ENCODE results near the gene ERP44.

ERP44 gene

GRCh38 chr9:99998866-99999265 is 99.9 kb downstream of the ERP44 start:
- TF ChIP-seq FOXP2 (optimal IDR thresholded peaks at IDR 0.05; ENCODE audit: borderline replicate concordance, extremely low read depth, extremely low read length, insufficient read depth), result no peak
- no peak for TF ChIP-seq REST (IDR thresholded peaks at IDR 0.05; ENCODE audit: insufficient read depth in 1 of 2, low read depth in 2 of 2, low read length in 2 of 2)
- no peak for TF ChIP-seq SIN3A (IDR thresholded peaks at IDR 0.05; ENCODE audit: borderline replicate concordance, insufficient read depth, low read length)
- no peak for TF ChIP-seq TAF1 (IDR thresholded peaks at IDR 0.05; ENCODE audit: borderline replicate concordance, insufficient read depth, low read length)
- no peak for TF ChIP-seq POLR2AphosphoS5 (IDR thresholded peaks at IDR 0.05; ENCODE audit: low read depth, low read length)

- TF ChIP-seq POLR2AphosphoS5 (IDR thresholded peaks at IDR 0.05; ENCODE audit: low read depth, low read length) (no peak), TAF1 (IDR thresholded peaks at IDR 0.05; ENCODE audit: borderline replicate concordance, insufficient read depth, low read length) (no peak), SIN3A (IDR thresholded peaks at IDR 0.05; ENCODE audit: borderline replicate concordance, insufficient read depth, low read length) (no peak), FOXP2 (optimal IDR thresholded peaks at IDR 0.05; ENCODE audit: borderline replicate concordance, extremely low read depth, extremely low read length, insufficient read depth) (no peak), REST (IDR thresholded peaks at IDR 0.05; ENCODE audit: insufficient read depth in 1 of 2, low read depth in 2 of 2, low read length in 2 of 2) (no peak)
Observed at GRCh38 chr9:99998266-99998665, 100.5 kb downstream of the ERP44 start.

DNA sequence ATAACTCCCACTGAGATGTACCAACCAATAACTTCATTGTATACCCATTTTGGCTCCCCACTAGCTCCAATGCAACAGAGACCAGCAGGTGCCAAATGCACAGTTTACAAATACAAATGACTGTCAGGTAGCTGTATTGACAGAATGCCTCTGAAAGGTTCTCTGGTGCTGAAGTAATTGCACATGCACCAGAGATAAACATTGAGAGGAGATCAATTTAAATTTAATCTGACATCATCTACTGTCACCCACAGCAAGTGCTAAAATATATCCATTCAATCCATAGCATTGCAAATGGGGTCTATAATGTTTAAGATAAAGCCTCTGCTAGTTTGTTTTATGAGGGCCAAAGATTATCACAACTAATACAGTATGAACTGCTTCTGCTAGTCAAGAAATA is 112.2 kb downstream of the ERP44 start:
- TF ChIP-seq POLR2AphosphoS5 (IDR thresholded peaks at IDR 0.05; ENCODE audit: low read depth, low read length) (no peak), SIN3A (IDR thresholded peaks at IDR 0.05; ENCODE audit: borderline replicate concordance, insufficient read depth, low read length) (no peak), FOXP2 (optimal IDR thresholded peaks at IDR 0.05; ENCODE audit: borderline replicate concordance, extremely low read depth, extremely low read length, insufficient read depth) (no peak), TAF1 (IDR thresholded peaks at IDR 0.05; ENCODE audit: borderline replicate concordance, insufficient read depth, low read length) (no peak), REST (IDR thresholded peaks at IDR 0.05; ENCODE audit: insufficient read depth in 1 of 2, low read depth in 2 of 2, low read length in 2 of 2) (no peak)

DNA sequence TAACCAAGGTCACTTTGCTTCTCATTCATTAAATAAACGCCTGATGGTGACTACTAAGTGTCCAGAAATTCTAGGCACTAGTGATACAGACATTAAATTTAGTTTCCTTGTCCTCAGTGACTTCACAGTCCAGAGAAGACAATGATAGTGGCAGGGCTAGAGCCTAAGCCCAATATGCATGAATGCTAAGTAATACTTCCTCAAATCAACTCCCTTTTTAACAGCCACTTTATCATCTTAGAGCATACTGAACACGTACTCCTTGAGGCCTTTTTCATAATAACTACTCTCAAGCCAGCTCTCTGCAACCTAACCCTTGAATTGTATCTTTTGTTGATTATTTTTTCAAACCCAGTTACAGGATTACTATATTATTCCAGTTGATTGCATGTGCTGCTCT is 118.2 kb downstream of the ERP44 start:
- TF ChIP-seq SIN3A (IDR thresholded peaks at IDR 0.05; ENCODE audit: borderline replicate concordance, insufficient read depth, low read length) (no peak), FOXP2 (optimal IDR thresholded peaks at IDR 0.05; ENCODE audit: borderline replicate concordance, extremely low read depth, extremely low read length, insufficient read depth) (no peak), POLR2AphosphoS5 (IDR thresholded peaks at IDR 0.05; ENCODE audit: low read depth, low read length) (no peak), TAF1 (IDR thresholded peaks at IDR 0.05; ENCODE audit: borderline replicate concordance, insufficient read depth, low read length) (no peak), REST (IDR thresholded peaks at IDR 0.05; ENCODE audit: insufficient read depth in 1 of 2, low read depth in 2 of 2, low read length in 2 of 2) (no peak)

- TF ChIP-seq SIN3A (IDR thresholded peaks at IDR 0.05; ENCODE audit: borderline replicate concordance, insufficient read depth, low read length) (no peak), TAF1 (IDR thresholded peaks at IDR 0.05; ENCODE audit: borderline replicate concordance, insufficient read depth, low read length) (no peak), REST (IDR thresholded peaks at IDR 0.05; ENCODE audit: insufficient read depth in 1 of 2, low read depth in 2 of 2, low read length in 2 of 2) (no peak), FOXP2 (optimal IDR thresholded peaks at IDR 0.05; ENCODE audit: borderline replicate concordance, extremely low read depth, extremely low read length, insufficient read depth) (no peak), POLR2AphosphoS5 (IDR thresholded peaks at IDR 0.05; ENCODE audit: low read depth, low read length) (no peak)
Observed at GRCh38 chr9:99978221-99978620, 120.6 kb downstream of the ERP44 start.
